ENCODE data around the gene RAB11A. TPM values are rescaled to one million over a fixed set of nuclear protein-coding genes. Genes with fewer than 3 reads are reported as not detected.

RAB11A gene
- total and polyA plus RNA-seq, 9 of the 15 experiments (the other 6 are each of a cell fraction or from before 2014, with no cell fraction given) = 129 to 369 (median 245) TPM

DNA sequence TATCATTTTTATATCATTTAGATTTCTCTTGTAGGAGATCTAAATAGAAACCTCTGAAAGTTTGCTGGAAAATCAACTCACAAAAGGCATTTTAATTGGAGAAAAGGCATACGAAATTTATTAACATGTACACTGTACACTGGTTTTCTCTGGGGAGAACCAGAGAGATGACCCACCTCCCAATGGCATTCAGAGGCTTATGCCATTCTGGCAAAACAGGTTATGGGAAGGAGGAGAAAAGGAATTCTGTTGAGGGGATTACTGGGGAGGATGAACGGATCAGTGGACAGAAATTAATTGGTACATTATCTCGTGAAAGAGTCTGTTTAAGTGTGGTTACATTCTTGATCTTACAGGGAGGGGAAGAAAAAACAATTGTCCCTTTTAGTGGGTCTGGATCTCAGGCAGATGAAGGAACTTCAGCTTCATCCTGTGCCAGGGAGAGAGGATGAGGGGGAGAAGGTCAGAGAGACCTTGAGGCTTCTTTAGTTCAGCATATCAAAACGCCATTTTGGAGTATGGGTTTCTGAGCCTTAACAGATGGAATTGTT is 16.5 kb downstream of the RAB11A start:
- in situ Hi-C loops (cut with MboI) (no loop called here), intact Hi-C loops (cut with micrococcal nuclease) (no loop called here)
- Histone ChIP-seq H3K36me3 (ENCODE audit: control insufficient read depth, insufficient read depth, low read length) (peaks cover 92% of the 10 kb centered on the region), H3K9ac (ENCODE audit: insufficient read depth in 1 of 2, low read depth in 2 of 2, low read length in 2 of 2) (no peak overlapping the region), H3K27me3 (ENCODE audit: control insufficient read depth in 2 of 2, insufficient read depth in 2 of 2, low read length in 2 of 2) (no peaks in the 10 kb centered on the region), H3K4me2 (ENCODE audit: insufficient read depth, low read length) (no peak overlapping the region), H3K9me3 (replicated peaks; ENCODE audit: control insufficient read depth, insufficient read depth, low read depth, low read length) (no peaks in the 10 kb centered on the region), H3K9me1 (ENCODE audit: control insufficient read depth, insufficient read depth, low read length) (no peaks in the 10 kb centered on the region), H4K20me1 (replicated peaks; ENCODE audit: control insufficient read depth, insufficient read depth, low read length) (no peaks in the 10 kb centered on the region), H3K4me1 (replicated peaks in 1 of 2; ENCODE audit: control insufficient read depth in 2 of 2, insufficient read depth in 2 of 2, low read length in 2 of 2) (no peaks in the 10 kb centered on the region; a peak in 1 of 5 replicates), H3K4me3 (no peak overlapping the region), H3K27ac (ENCODE audit: extremely low read depth, low read depth, low read length) (no peak overlapping the region), H2AFZ (ENCODE audit: low read depth, low read length) (no peak overlapping the region), H3K79me2 (ENCODE audit: control insufficient read depth, insufficient read depth, low read length) (peaks cover 11% of the 10 kb centered on the region; the same call in 2 of the 3 replicates)
- no TSS peak for BruUV-seq (replicated peaks)
- TF ChIP-seq ZNF644 (tag; IDR thresholded peaks at IDR 0.05; ENCODE audit: low read depth) = no peak
- DNase-seq (ENCODE audit: extremely low read depth in 1 of 4, low spot score in 3 of 4) (no peak), FAIRE-seq (no peak), ATAC-seq (no peak)
- WGBS (ENCODE audit: insufficient coverage, low coverage, missing lambda C conversion rate) = 65% methylated on average over 4 of the region's 4 CpGs
- ChIA-PET POLR2A (no interaction called here), CTCF (ENCODE audit: low intra/inter-chr PET ratio) (no interaction called here)

DNA sequence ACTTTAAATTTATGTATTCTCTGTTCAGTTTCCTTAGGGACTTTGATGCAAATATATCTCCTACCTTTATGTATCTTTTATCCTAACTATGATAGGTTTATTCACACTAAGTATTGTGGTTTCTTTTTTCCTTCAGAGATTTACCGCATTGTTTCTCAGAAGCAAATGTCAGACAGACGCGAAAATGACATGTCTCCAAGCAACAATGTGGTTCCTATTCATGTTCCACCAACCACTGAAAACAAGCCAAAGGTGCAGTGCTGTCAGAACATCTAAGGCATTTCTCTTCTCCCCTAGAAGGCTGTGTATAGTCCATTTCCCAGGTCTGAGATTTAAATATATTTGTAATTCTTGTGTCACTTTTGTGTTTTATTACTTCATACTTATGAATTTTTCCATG is 18.3 kb downstream of the RAB11A start:
- intact Hi-C loops (cut with micrococcal nuclease) = no loop called here
- in situ Hi-C loops (cut with MboI) = no loop called here
- Histone ChIP-seq H3K27ac (ENCODE audit: extremely low read depth, low read depth, low read length) (no peak overlapping the region), H3K4me3 (no peak overlapping the region), H4K20me1 (replicated peaks; ENCODE audit: control insufficient read depth, insufficient read depth, low read length) (no peaks in the 10 kb centered on the region; the same call in 1 of the 2 replicates), H3K4me1 (replicated peaks in 1 of 2; ENCODE audit: control insufficient read depth in 2 of 2, insufficient read depth in 2 of 2, low read length in 2 of 2) (no peaks in the 10 kb centered on the region; a peak in 1 of 5 replicates), H3K79me2 (ENCODE audit: control insufficient read depth, insufficient read depth, low read length) (peaks cover 10% of the 10 kb centered on the region; the same call in 2 of the 3 replicates), H3K27me3 (ENCODE audit: control insufficient read depth in 2 of 2, insufficient read depth in 2 of 2, low read length in 2 of 2) (no peaks in the 10 kb centered on the region), H3K36me3 (ENCODE audit: control insufficient read depth, insufficient read depth, low read length) (peaks cover 91% of the 10 kb centered on the region), H3K9ac (ENCODE audit: insufficient read depth in 1 of 2, low read depth in 2 of 2, low read length in 2 of 2) (no peak overlapping the region), H2AFZ (ENCODE audit: low read depth, low read length) (no peak overlapping the region), H3K4me2 (ENCODE audit: insufficient read depth, low read length) (no peak overlapping the region), H3K9me1 (ENCODE audit: control insufficient read depth, insufficient read depth, low read length) (peaks cover 3% of the 10 kb centered on the region), H3K9me3 (replicated peaks; ENCODE audit: control insufficient read depth, insufficient read depth, low read depth, low read length) (no peaks in the 10 kb centered on the region)
- CTCF ChIA-PET (ENCODE audit: low intra/inter-chr PET ratio) = no interaction called here
- TF ChIP-seq CHD4 (IDR thresholded peaks at IDR 0.05; ENCODE audit: insufficient read depth, insufficient replicate concordance, low read depth, low read length, poor library complexity, severe bottlenecking) = no peak
- no peak for TF ChIP-seq ZNF75A (CRISPR knock-in tag; IDR thresholded peaks at IDR 0.05)
- TF ChIP-seq YBX1 (IDR thresholded peaks at IDR 0.05) = no peak
- no peak for TF ChIP-seq RBM39 (optimal IDR thresholded peaks at IDR 0.05; ENCODE audit: low read depth, low read length)
- no peak for TF ChIP-seq KDM4B (IDR thresholded peaks at IDR 0.05; ENCODE audit: borderline replicate concordance in 2 of 2, low read depth in 1 of 2)
- TF ChIP-seq PHB (CRISPR knock-in tag; IDR thresholded peaks at IDR 0.05) = no peak
- no peak for TF ChIP-seq ZNF766 (CRISPR knock-in tag; conservative IDR thresholded peaks at IDR 0.05)
- no peak for TF ChIP-seq ZBED1 (IDR thresholded peaks at IDR 0.05)
- TF ChIP-seq, protein P1, sequence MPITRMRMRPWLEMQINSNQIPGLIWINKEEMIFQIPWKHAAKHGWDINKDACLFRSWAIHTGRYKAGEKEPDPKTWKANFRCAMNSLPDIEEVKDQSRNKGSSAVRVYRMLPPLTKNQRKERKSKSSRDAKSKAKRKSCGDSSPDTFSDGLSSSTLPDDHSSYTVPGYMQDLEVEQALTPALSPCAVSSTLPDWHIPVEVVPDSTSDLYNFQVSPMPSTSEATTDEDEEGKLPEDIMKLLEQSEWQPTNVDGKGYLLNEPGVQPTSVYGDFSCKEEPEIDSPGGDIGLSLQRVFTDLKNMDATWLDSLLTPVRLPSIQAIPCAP (CRISPR knock-in tag; IDR thresholded peaks at IDR 0.05; ENCODE audit: borderline replicate concordance) = no peak
- TF ChIP-seq HDAC6 (IDR thresholded peaks at IDR 0.05; ENCODE audit: low read depth, low read length) = no peak
- TF ChIP-seq CREBBP (IDR thresholded peaks at IDR 0.05; ENCODE audit: low read depth, low read length) = no peak
- FAIRE-seq (no peak), DNase-seq (ENCODE audit: extremely low read depth in 1 of 4, low spot score in 3 of 4) (no peak), ATAC-seq (no peak)
- POLR2A ChIA-PET = interaction anchor here (0.6 kb wide), 1 partner anchor 474 kb away, joined by 4 read pairs; no protein-coding TSS in a partner anchor
- no TSS peak for BruUV-seq (replicated peaks)
- WGBS (ENCODE audit: insufficient coverage, low coverage, missing lambda C conversion rate) = 97% methylated on average over 3 of the region's 3 CpGs

Measured in K562 (cell line).